Liver (tissue), 3 donors: ENCODE results near the gene CASQ2.

Source experiments
- JUND ChIP-seq, 2 donors: IDR thresholded peaks; 2 replicates each; pipeline ENCODE4 v1.6.1; 2016; ENCODE audit warnings: antibody characterized with exemption in 2 of 2
- RXRA ChIP-seq, 2 donors: IDR thresholded peaks; 2 replicates each; pipeline ENCODE4 v1.6.1; 2017 to 2018; ENCODE audit warnings: antibody characterized with exemption in 2 of 2, mild to moderate bottlenecking in 1 of 2
- SP1 ChIP-seq: IDR thresholded peaks from 2 replicates; pipeline ENCODE4 v1.6.1; 2018; ENCODE audit warnings: antibody characterized with exemption, mild to moderate bottlenecking
- TF ChIP-seq, protein P1 (sequence below): fragments of 150-350 bp; IDR thresholded peaks from 2 replicates; pipeline ENCODE4 v1.5.1; 2017; ENCODE audit warnings: improper control_type of control experiment, low read depth, low read length; ENCODE audit not compliant: missing input control
- TF ChIP-seq, protein P2 (sequence below): IDR thresholded peaks from 2 replicates; pipeline ENCODE4 v1.6.1; 2016; ENCODE audit warnings: antibody characterized with exemption
- donor health status: healthy.
- donor health status: healthy.

DNA sequence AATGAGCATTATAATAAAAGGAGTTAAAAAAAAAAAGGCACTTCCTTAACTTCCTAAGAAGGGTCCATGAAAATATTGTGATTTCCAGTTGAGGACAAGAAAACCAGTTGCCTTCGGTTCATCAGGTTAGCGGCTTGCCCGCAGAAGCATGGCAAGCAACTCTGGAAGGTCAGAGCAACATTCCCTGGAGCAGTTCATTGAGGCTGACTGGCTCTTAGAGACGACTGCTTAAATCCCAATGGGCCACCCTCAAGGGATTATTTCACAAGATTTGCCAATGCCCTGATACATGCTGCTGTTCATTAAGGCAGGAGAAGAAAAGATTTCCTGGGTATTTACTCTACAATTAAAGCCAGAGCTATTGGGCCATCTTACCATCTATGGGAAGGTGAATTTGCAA lies 29.0 kb upstream of the CASQ2 start:
- TF ChIP-seq JUND (IDR thresholded peaks at IDR 0.05) = no peak
- TF ChIP-seq, protein P1, sequence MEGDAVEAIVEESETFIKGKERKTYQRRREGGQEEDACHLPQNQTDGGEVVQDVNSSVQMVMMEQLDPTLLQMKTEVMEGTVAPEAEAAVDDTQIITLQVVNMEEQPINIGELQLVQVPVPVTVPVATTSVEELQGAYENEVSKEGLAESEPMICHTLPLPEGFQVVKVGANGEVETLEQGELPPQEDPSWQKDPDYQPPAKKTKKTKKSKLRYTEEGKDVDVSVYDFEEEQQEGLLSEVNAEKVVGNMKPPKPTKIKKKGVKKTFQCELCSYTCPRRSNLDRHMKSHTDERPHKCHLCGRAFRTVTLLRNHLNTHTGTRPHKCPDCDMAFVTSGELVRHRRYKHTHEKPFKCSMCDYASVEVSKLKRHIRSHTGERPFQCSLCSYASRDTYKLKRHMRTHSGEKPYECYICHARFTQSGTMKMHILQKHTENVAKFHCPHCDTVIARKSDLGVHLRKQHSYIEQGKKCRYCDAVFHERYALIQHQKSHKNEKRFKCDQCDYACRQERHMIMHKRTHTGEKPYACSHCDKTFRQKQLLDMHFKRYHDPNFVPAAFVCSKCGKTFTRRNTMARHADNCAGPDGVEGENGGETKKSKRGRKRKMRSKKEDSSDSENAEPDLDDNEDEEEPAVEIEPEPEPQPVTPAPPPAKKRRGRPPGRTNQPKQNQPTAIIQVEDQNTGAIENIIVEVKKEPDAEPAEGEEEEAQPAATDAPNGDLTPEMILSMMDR = no peak
- TF ChIP-seq, protein P2, sequence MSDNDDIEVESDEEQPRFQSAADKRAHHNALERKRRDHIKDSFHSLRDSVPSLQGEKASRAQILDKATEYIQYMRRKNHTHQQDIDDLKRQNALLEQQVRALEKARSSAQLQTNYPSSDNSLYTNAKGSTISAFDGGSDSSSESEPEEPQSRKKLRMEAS = no peak
- TF ChIP-seq RXRA (IDR thresholded peaks at IDR 0.05) = no peak
- no peak for TF ChIP-seq SP1
